NB4 (cell line): Measurements from ENCODE around the gene KLHL1.

ENCODE experiments used
- DNase-seq: peaks from one replicate; pipeline ENCODE4 v3.0.0; 2010; ENCODE audit warnings: low read depth
- H3K4me3 ChIP-seq: one replicate; pipeline ENCODE4 v1.5.1; 2011; ENCODE audit warnings: mild to moderate bottlenecking, low read depth, low read length, moderate library complexity
- MAX ChIP-seq: IDR thresholded peaks from 2 replicates; pipeline ENCODE4 v1.6.1; 2011; ENCODE audit warnings: low read depth, low read length
- MYC ChIP-seq: IDR thresholded peaks from 2 replicates; pipeline ENCODE4 v1.6.1; 2011; ENCODE audit warnings: low read depth, low read length
- POLR2A ChIP-seq: IDR thresholded peaks from 2 replicates; pipeline ENCODE4 v1.6.1; 2011; ENCODE audit warnings: mild to moderate bottlenecking; ENCODE audit not compliant: insufficient read length; ENCODE audit errors: extremely low read depth
- TF ChIP-seq, protein P1 (sequence below): IDR thresholded peaks from one replicate; pipeline ENCODE4 v1.5.1; 2012; ENCODE audit warnings: low read depth, low read length

KLHL1 gene

GRCh38 chr13:69947582-69947981, 160.7 kb downstream of the KLHL1 start:
- no peak overlapping the region for H3K4me3 ChIP-seq
- TF ChIP-seq, protein P1, sequence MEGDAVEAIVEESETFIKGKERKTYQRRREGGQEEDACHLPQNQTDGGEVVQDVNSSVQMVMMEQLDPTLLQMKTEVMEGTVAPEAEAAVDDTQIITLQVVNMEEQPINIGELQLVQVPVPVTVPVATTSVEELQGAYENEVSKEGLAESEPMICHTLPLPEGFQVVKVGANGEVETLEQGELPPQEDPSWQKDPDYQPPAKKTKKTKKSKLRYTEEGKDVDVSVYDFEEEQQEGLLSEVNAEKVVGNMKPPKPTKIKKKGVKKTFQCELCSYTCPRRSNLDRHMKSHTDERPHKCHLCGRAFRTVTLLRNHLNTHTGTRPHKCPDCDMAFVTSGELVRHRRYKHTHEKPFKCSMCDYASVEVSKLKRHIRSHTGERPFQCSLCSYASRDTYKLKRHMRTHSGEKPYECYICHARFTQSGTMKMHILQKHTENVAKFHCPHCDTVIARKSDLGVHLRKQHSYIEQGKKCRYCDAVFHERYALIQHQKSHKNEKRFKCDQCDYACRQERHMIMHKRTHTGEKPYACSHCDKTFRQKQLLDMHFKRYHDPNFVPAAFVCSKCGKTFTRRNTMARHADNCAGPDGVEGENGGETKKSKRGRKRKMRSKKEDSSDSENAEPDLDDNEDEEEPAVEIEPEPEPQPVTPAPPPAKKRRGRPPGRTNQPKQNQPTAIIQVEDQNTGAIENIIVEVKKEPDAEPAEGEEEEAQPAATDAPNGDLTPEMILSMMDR = no peak
- TF ChIP-seq MYC = no peak
- TF ChIP-seq MAX = no peak
- no peak for TF ChIP-seq POLR2A
- DNase-seq = no peak

DNA sequence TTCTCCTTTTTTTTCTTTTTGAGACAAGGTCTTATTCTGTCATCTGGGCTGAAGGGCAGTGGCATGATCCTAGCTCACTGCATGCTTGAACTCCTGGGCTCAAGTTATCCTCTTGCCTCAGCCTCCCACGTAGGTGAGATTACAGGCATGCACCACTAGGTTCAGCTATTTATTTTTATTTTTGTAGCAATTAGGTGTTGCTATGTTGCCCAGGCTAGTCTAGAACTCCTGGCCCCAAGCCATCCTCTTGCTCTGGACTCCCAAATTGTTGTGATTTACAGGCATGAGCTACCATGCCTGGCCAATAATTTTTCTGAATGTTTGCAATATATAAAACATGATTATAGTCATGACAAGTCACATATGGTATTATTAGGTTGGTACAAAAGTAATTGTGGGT, 161.7 kb downstream of the KLHL1 start:
- DNase-seq = no peak
- H3K4me3 ChIP-seq = no peak overlapping the region
- no peak for TF ChIP-seq MYC
- TF ChIP-seq MAX = no peak
- TF ChIP-seq POLR2A = no peak
- TF ChIP-seq, protein P1 = no peak

DNA sequence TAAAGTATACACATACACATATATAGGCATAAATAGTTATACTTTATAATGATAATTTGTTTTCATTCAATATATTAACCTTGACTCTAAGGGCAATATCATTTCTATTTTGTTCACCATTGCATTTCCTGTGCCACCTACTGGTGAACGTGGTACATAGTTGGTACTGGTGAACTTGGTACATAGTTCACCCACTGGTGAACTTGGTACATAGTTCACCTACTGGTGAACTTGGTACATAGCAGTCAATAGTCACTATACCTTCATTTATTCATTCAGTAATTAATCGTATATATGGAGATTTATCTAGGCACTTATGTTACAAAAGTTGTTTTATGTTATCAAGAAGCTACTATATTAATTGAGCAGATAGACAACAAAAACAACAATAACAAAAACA, 173.2 kb downstream of the KLHL1 start:
- no peak for TF ChIP-seq MYC
- TF ChIP-seq, protein P1 = peak; percentile 69
- no peak for TF ChIP-seq MAX
- no peak for TF ChIP-seq POLR2A
- peak; percentile 58 for DNase-seq
- H3K4me3 ChIP-seq = no peak overlapping the region

DNA sequence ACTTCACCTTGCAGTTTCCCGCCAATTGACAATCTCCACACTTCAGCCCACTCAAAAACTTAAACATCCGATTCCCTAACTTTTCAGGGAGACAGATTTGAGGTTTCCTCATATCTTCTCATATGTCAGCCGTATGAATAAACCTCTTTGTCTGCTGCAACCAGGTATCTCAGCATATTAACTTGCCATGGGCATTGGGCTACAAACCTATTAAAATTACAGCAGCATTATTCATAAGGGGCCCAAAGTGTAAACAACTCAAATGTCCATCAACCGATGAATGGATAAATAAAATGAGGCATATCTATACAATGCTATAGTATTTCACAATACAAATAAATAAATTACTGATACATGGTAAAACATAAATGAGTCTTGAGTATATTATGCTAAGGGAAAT, 180.0 kb downstream of the KLHL1 start:
- no peak for DNase-seq
- TF ChIP-seq, protein P1 = no peak
- no peak overlapping the region for H3K4me3 ChIP-seq

- no peak overlapping the region for H3K4me3 ChIP-seq
- no peak for DNase-seq
- no peak for TF ChIP-seq MAX
- no peak for TF ChIP-seq POLR2A
- TF ChIP-seq, protein P1 = no peak
- no peak for TF ChIP-seq MYC
Measured at GRCh38 chr13:69921156-69921555, 187.1 kb downstream of the KLHL1 start.

DNA sequence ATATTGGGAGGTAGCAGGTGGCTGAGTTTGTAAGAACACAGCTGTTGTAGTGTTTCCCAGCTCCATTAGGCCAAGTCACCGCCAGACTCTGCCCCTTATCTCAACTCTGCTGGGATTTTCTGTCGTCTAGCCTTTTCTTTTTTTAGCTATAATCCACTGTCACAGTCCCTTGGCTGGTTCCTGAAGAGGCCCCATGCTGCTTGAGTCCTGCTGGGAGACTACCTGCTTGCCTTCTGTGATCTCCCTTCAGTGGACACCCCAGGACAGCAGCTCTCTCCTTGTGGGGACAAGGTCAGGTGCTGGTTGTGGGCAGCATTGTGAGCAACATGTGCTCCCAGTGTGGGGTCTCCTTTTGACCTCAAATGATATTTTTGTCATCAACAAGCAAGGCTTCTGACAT, 195.6 kb downstream of the KLHL1 start:
- DNase-seq = no peak
- TF ChIP-seq MAX = no peak
- no peak for TF ChIP-seq POLR2A
- TF ChIP-seq MYC = no peak
- no peak overlapping the region for H3K4me3 ChIP-seq
